Astrocyte of the spinal cord (primary cell): Measurements from ENCODE around the gene SCGB1A1.
A peak's percentile ranks its signal among the peaks of the same experiment; 100 is the strongest.

Experiments
- DNase-seq: peaks from one replicate; pipeline ENCODE4 v3.0.0; 2011; ENCODE audit warnings: low read depth, low spot score
- H3K4me3 ChIP-seq: 2 replicates; pipeline ENCODE4 v1.5.1; 2011; ENCODE audit warnings: low read depth, mild to moderate bottlenecking, low read length, moderate library complexity
- in situ Hi-C: cut with HindIII; loops from 2 replicates; pipeline ENCODE4 v1.10.0; 2017; ENCODE audit warnings: low sequenced_read_pairs
- TF ChIP-seq, protein P1 (sequence below): IDR thresholded peaks from 2 replicates; pipeline ENCODE4 v1.5.1; 2012; ENCODE audit warnings: low read depth, mild to moderate bottlenecking, low read length, inconsistent platforms

The SCGB1A1 gene

DNA sequence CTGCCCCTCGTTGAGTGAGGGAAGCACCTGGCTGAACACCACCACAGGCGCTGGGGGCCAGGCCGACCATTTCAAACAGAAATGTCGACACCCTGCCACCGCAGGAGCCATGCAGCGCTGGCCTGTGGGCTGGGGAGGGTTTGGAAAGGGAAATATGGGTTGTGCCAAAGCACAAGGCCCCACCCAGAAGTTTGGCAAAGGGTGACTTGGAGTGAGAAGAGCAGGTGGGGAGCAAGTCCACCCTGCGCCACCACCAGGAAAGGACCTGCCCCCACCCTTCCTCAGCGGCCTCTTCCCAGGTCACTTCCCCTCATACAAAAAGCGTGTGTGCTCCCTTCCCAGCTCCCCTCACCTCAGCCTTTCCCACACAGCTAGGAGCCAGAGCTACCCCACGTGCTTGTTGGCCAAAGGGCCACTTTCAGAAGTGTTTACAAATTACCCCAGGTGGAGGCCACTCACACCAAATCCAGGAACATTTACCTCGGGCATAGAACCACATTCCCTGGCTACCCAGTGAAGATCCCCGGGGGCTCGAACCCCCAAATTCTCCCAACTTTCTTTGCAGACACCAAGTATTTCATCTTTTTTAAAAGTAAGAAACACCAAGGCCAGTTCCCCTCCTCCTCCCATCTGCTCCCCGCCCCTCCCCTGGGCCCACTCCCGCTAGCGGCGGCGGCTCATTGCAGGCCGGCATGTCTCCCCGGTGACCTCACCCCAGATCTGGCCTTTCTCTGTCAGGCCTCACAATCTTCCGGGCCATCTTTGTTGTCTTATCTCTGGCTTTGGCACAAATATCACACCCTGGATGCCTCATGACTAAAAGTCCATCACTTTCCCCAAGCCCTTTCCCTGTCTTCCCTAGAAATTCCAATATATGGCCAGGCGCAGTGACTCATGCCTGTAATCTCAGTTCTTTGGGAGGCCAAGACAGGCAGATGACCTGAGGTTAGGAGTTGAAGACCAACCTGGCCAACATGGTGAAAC is 20.5 kb upstream of the SCGB1A1 start:
- H3K4me3 ChIP-seq = no peak overlapping the region
- DNase-seq = no peak
- in situ Hi-C loops = no loop called here
- TF ChIP-seq, protein P1, sequence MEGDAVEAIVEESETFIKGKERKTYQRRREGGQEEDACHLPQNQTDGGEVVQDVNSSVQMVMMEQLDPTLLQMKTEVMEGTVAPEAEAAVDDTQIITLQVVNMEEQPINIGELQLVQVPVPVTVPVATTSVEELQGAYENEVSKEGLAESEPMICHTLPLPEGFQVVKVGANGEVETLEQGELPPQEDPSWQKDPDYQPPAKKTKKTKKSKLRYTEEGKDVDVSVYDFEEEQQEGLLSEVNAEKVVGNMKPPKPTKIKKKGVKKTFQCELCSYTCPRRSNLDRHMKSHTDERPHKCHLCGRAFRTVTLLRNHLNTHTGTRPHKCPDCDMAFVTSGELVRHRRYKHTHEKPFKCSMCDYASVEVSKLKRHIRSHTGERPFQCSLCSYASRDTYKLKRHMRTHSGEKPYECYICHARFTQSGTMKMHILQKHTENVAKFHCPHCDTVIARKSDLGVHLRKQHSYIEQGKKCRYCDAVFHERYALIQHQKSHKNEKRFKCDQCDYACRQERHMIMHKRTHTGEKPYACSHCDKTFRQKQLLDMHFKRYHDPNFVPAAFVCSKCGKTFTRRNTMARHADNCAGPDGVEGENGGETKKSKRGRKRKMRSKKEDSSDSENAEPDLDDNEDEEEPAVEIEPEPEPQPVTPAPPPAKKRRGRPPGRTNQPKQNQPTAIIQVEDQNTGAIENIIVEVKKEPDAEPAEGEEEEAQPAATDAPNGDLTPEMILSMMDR = no peak

DNA sequence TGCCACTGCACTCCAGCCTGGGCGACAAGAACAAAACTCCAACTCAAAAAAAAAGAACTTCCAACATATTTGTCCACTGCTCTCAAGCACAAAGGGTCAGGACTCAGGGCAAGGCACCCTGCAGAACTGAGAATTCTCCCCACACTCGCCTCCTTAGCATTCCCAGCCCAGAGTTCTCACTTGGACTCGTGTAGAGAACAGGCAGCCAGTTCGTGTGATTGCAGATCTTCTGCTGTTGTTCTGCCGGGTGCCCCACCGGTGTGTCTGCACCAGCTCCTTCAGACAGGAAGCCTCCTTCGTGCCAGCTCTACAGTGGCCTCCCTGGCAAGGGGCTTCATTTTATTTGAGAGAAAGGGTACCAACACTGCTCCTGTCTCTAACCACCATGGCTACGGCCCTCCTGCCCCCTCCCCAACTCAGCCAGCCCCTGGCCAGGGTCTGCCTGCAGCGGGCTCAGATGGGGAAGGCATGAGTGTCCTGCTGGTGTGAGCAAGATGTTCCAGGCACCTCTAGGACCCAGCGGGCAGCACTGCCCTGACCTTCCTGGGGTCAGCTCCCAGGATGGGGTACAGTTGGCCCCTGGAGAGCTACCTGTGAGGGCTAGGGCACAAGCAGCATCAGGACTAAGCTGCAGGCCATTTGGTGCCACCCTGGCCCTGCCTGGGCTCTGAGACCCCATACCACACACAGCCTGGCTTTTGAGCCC is 19.5 kb upstream of the SCGB1A1 start:
- DNase-seq = peak; percentile 28
- in situ Hi-C loops = no loop called here
- no peak overlapping the region for H3K4me3 ChIP-seq
- TF ChIP-seq, protein P1 = no peak

DNA sequence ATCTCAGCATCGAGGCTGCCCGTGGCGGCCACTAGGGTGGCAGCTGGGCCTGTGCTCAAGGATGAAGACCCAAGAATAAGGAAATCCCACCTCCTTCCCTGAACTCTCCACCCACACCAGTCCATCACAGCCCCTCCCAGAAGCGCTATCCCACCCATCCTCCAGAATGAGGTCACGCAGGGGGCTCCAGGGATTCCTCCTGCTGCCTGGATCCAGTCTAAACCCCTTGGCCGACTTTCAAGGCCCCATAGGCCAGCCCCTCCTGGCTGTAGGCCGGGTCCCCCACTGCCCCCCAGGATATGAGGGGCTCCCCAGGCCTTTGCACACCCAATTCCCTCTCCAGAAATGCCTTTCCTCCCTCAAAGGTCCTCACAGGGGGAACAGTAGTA is 19.0 kb upstream of the SCGB1A1 start:
- no peak overlapping the region for H3K4me3 ChIP-seq
- TF ChIP-seq, protein P1 = no peak
- no peak for DNase-seq
- in situ Hi-C loops = no loop called here

DNA sequence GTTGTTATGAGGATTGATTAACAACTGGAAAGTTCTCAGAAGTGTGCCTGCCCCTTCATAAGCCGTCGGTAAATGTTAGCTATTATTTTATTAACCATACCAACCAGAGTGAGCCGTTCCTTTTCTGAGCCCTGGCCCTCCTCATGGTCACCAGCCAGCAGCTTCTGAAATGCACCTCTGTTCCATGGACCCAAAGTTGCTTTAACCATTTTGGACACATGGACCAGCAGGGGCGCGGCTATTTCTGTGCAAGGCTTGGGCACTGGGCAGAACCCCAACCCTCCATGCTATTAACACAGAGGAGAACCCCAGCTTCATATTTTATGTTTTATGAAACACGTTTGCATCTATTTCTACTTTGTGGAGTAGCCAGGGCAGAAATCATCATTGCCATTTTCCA is 18.6 kb upstream of the SCGB1A1 start:
- TF ChIP-seq, protein P1 = no peak
- H3K4me3 ChIP-seq = no peak overlapping the region
- no peak for DNase-seq
- in situ Hi-C loops = no loop called here

DNA sequence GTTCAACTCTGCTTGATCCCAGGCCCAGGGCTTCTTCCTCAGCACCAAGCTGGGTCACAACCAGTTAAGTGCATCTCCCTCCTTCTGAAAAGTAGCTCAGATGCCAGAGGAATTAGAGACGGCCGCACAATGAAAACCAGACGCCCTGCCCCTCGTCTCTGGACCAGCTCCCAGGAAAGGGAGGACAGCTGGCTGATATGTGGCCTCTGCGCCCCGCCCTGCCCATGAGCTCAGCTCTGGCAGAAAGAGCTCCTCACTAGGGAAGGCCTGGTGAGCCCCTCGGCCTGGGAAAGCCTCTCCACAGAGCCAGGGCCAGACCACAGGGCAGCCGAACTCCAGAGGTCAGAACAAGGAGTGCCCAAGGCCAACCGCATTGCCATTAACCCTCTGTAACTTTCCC is 18.1 kb upstream of the SCGB1A1 start:
- H3K4me3 ChIP-seq = no peak overlapping the region
- TF ChIP-seq, protein P1 = no peak
- in situ Hi-C loops = no loop called here
- DNase-seq = peak; percentile 90

DNA sequence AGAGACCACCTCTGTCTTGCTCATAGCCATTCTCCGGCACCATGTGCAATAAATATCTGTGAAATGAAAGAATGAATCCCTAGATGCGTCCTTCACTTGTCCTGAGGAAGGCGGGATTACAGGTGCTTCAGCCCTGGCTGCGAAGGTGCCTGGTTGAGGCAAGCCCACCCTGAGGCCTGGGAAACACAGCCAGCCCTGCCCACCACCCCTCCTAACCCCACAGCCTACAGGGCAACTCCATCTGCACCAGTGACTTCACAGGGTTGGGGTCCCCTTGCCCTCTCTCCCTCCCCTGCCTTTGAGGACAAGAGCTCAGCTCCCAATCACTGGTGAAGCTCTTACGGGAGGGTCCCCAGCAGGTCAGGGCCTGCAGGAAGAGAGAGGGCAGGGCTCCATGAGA is 17.5 kb upstream of the SCGB1A1 start:
- no peak for DNase-seq
- no peak overlapping the region for H3K4me3 ChIP-seq
- TF ChIP-seq, protein P1 = no peak
- in situ Hi-C loops = no loop called here
